ENCODE results near the gene ISG20L2. TPM values are rescaled to one million over a fixed set of nuclear protein-coding genes. Genes with fewer than 3 reads are reported as not detected.

ISG20L2 gene
- polyA plus RNA-seq, 3 donors, result 17.2 to 23.5 (median 18.1) TPM

GRCh38 chr1:156744344-156744743, 15.8 kb upstream of the ISG20L2 start:
- Mint-ChIP-seq H3K36me3 (peaks cover 28 to 41% of the 10 kb centered on the region in 2 donors), H3K4me3 (no peak overlapping the region), H3K27me3 (ENCODE audit: low read depth in 3 of 3) (peaks cover 0 to 3% (median 2%) of the 10 kb centered on the region in 3 donors), H3K9me3 (peaks cover 0 to 2% (median 0%) of the 10 kb centered on the region in 7 donors), H3K27ac (peak overlapping the region in 5 of 7 donors; percentile 77 to 89 (median 81)), H3K4me1 (peaks cover 57% of the 10 kb centered on the region)
- Histone ChIP-seq H2AFZ (ENCODE audit: insufficient read depth, low read depth, low read length, poor library complexity, severe bottlenecking) (no peak overlapping the region), H3K36me3 (replicated peaks in 1 of 2; ENCODE audit: control insufficient read depth in 1 of 2, insufficient read depth in 2 of 2, low read length in 2 of 2) (peaks cover 30 to 35% of the 10 kb centered on the region in 2 donors), H3K4me3 (replicated peaks in 1 of 3; ENCODE audit: low read depth in 2 of 3, low read length in 3 of 3) (no peak overlapping the region), H3K9ac (ENCODE audit: insufficient read depth, low read length, poor library complexity, severe bottlenecking) (no peak overlapping the region), H3K79me2 (ENCODE audit: insufficient read depth, low read length) (peaks cover 69% of the 10 kb centered on the region), H3K27me3 (ENCODE audit: control insufficient read depth in 2 of 2, insufficient read depth in 2 of 2, low read length in 2 of 2) (no peaks in the 10 kb centered on the region), H3K9me3 (replicated peaks in 1 of 2; ENCODE audit: control insufficient read depth in 1 of 2, insufficient read depth in 1 of 2, low read length in 2 of 2) (no peaks in the 10 kb centered on the region), H3K27ac (ENCODE audit: low read depth in 1 of 2, low read length in 2 of 2) (peak overlapping the region in 1 of 2 donors; percentile 54), H3K4me1 (ENCODE audit: control insufficient read depth in 1 of 2, insufficient read depth in 2 of 2, low read length in 2 of 2) (peaks cover 55 to 65% of the 10 kb centered on the region in 2 donors), H3K4me2 (replicated peaks; ENCODE audit: extremely low read depth, low read length, poor library complexity, severe bottlenecking) (no peak overlapping the region), H4K20me1 (ENCODE audit: insufficient read depth, low read length) (peaks cover 41% of the 10 kb centered on the region)
- intact Hi-C loops (cut with micrococcal nuclease), result no loop called here
- TF ChIP-seq CTCF (IDR thresholded peaks at IDR 0.05), result no peak
- no peak for DNase-seq
- no CpG with 5 or more reads among the region's 12 CpGs for WGBS (ENCODE audit: insufficient coverage)

- Histone ChIP-seq H3K9me3 (replicated peaks in 1 of 2; ENCODE audit: control insufficient read depth in 1 of 2, insufficient read depth in 1 of 2, low read length in 2 of 2) (no peaks in the 10 kb centered on the region), H3K4me1 (ENCODE audit: control insufficient read depth in 1 of 2, insufficient read depth in 2 of 2, low read length in 2 of 2) (peaks cover 48 to 57% of the 10 kb centered on the region in 2 donors), H2AFZ (ENCODE audit: insufficient read depth, low read depth, low read length, poor library complexity, severe bottlenecking) (no peak overlapping the region), H3K36me3 (replicated peaks in 1 of 2; ENCODE audit: control insufficient read depth in 1 of 2, insufficient read depth in 2 of 2, low read length in 2 of 2) (peaks cover 30 to 35% of the 10 kb centered on the region in 2 donors), H3K4me2 (replicated peaks; ENCODE audit: extremely low read depth, low read length, poor library complexity, severe bottlenecking) (no peak overlapping the region), H3K27me3 (ENCODE audit: control insufficient read depth in 2 of 2, insufficient read depth in 2 of 2, low read length in 2 of 2) (no peaks in the 10 kb centered on the region), H3K27ac (ENCODE audit: low read depth in 1 of 2, low read length in 2 of 2) (peak overlapping the region; percentile 21 to 54), H3K9ac (ENCODE audit: insufficient read depth, low read length, poor library complexity, severe bottlenecking) (no peak overlapping the region), H3K4me3 (replicated peaks in 1 of 3; ENCODE audit: low read depth in 2 of 3, low read length in 3 of 3) (no peak overlapping the region), H4K20me1 (ENCODE audit: insufficient read depth, low read length) (peaks cover 38% of the 10 kb centered on the region), H3K79me2 (ENCODE audit: insufficient read depth, low read length) (peaks cover 62% of the 10 kb centered on the region)
- 91% methylated on average over 11 of the region's 14 CpGs for WGBS (ENCODE audit: insufficient coverage)
- H3K36me3 Mint-ChIP-seq, result peaks cover 28 to 41% of the 10 kb centered on the region in 2 donors
- no peak overlapping the region for H3K4me3 Mint-ChIP-seq
- peaks cover 0 to 3% (median 2%) of the 10 kb centered on the region in 3 donors for H3K27me3 Mint-ChIP-seq (ENCODE audit: low read depth in 3 of 3)
- peak overlapping the region; percentile 33 to 89 (median 80) for H3K27ac Mint-ChIP-seq
- H3K4me1 Mint-ChIP-seq, result peaks cover 50% of the 10 kb centered on the region
- DNase-seq, result no peak
- peaks cover 0 to 2% (median 0%) of the 10 kb centered on the region in 7 donors for H3K9me3 Mint-ChIP-seq
- no peak for TF ChIP-seq CTCF (IDR thresholded peaks at IDR 0.05)
- intact Hi-C loops (cut with micrococcal nuclease), result no loop called here
Observed at GRCh38 chr1:156743367-156744302, 15.1 kb upstream of the ISG20L2 start.
